ENCODE measurements around the gene HIGD1C.
"Not testable (repeated sequence)": the region's sequence is repeated elsewhere in the genome, so short reads cannot be mapped to it uniquely, and the experiment has no call there.

HIGD1C gene

DNA sequence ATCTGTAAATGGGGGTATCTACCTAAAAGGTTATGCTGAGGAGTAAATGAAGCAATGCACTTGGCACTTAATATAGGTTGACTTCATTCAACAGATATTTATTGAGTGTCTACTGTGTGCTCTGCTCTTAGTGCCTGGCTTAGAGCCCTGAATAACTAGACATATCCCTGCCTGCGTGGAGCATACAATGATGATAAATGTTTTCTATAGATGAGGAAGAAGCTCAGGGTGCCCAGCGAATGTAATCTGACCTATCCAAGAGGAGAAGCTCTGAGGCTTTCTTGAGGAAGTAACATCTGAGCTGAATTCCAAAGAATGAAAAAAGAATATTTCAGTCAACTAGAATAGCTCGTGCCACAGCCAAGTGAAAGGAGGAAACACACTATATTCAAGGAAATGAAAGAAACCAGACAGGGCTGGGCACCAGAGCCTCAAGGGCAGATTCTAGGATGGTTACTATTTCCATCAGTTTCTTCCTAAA, 17.9 kb upstream of the HIGD1C start:
- DNase-seq: no peak

DNA sequence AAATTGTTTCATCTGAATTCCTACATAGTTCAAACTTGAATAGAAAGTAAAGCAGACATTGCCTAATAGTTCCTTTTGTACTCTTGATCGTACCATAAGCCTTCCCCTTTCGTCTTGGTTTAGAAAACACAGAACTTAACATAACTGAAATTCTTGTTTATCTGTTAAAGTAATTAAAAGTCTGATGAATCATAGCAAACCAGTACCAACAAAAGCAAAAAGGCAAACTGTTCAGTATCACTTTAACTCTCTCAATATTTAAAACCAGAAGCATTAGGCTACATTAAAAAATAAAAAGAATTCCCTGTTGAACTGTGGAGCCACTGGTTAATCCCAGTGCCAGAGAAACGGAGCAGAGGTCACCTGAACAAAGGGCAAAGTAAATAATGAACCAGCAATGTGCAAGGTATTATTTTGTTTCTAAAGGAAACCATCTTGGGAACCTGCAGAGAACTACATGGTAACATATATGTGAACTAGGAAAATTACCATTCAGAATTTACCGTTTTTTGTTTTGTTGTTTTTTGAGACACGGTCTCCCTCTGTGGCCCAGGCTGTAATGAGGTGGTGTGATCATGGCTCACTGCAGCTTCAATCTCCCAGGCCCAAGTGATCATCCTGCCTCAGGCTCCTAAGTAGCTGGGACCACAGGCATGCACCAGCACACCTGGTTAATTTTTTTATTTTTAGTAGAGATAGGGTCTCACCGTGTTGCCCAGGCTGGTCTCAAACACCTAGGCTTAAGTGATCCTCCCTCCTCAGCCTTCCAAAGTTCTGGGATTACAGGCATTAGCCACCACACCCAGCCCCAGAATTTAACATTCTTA, 17.1 kb upstream of the HIGD1C start:
- DNase-seq: no peak

DNA sequence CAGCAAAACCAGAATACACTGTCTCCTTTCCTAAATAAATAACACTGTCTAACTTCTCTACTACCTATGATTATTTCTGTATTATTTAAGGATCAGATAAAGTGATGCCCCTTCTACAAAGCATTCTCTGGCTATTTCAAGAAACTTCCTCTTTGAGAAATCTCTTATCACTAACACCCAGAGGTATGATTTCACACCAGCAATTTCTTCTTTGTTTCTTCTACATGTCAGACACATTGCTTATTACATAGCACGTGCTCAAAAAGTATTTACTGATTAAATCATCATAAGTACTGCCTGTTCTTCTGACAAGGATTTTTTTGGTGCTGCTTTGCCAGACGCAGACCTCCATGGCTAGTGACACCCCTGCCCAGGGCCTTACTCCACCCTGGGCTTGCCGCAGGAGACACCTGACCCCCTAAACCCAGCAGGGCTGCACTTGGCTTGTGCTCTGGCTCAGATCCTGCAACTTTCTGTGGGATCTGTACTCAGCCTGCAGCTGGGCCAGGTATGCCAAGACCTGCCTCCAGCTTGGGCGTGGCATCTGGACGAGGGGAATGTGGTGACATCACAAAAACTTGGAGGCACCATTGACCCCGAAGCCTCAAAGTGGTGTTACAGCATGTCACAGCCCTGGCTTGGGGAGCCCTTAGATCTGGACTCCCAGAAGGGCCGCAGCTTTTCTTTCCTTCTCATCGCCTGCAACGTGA, 15.4 kb upstream of the HIGD1C start:
- DNase-seq: no peak

DNA sequence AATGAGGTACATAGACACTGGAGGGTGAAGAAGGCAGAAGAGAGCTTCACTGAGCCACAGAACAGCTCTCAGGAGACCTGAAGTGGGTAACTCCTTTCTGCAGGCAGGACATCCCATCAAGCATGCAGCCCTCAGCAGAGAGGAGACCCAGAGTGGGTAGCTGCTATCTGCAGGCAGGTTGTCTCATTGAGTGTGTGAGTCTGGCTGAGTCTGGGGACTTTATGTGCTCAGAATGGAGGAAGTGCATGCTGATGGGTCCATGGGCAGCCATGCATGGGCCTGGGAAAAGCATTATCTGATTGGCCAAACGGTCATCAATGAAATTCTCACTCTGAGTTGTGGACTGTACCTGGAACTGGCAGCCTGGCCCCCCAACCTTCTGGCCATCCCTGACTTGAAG, 14.7 kb upstream of the HIGD1C start:
- no peak for DNase-seq

DNA sequence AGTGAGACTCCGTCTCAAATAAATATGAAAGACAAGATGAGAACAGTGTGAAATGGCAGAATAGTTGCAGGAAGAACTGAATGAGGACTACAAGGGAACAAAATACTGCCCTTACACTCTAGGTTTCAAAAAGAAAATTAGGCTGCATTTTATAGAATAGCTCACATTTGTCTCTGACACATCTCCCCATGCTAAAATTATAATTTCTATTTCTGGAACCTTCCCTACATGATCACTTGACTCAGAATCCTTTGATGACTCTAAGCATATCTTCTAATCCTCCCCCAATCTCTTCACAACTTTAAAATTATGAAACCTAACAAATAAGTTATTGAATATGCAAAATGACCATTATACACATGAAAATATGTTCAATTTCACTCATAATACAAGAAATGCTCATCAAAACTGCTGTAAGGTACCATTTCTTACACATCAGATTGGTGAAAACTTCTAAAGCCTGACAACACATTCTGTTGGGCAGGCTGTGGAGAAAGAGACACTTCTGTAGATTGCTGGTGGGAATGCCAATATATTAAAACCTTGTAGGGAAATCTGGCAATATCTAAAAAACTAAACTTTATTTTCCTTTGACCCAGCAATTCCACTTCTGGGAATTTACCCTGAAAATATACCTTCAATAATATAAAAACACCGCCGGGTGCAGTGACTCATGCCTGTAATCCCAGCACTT, 4.3 kb upstream of the HIGD1C start:
- no peak for DNase-seq

DNA sequence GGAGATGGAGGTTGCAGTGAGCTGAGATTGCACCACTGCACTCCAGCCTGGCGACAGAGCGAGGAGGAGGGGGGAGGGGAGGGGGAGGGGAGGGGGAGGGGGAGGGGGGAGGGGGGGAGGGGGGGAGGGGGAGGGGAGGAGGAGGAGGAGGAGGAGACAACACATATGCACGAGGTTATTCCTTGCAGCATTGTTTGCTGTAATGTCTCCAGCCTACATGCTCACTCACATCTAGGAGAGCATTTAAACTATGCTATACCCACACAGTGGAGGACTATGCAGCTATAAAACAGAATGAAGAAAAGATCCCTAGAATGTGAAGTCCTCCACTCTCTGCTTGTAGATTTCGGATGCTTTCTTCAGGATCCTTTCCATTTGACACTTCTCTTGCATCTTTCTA, 3.5 kb upstream of the HIGD1C start:
- no peak for DNase-seq

DNA sequence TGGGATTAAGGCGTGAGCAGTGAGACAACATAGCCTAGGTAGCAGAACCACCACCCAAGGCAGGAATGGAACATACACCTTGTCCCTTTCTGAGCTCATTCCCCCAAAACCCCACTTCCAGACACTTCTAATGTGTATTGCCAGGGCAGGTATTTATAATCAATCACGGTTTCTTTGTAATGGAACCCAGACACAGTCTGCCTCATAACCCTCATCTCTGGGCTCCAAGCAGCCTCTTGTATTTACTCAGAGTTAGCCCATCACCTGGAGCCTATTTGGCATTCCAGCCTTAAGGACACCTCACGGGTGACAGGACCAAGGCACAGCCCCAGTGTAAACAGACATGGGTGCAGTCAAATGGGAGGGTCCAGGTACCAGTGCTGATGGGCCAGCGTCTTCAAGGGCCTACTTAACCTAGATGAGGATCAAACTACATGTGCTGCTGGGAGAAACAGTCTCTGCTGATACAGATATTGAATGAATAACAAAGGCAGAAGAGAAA, 2.5 kb upstream of the HIGD1C start:
- DNase-seq: no peak

DNA sequence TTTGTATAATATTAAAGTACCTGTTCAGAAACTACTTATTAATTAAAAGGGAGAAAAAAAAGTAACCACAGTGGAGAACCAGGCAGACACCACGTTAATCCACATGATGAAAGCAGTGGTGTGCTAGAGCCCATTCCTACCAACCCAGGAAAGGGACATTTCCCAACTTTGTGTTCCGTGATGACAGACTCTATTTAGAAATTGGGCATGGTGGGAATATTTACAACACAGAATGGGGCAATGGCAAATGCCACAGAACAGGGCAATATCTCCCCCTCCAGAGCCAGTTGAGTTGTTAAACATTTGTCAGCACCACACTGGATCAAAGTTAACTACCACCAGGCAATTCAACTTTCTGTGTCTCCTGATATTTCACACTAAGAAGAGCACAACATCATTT, 1.2 kb upstream of the HIGD1C start:
- DNase-seq: no peak

DNA sequence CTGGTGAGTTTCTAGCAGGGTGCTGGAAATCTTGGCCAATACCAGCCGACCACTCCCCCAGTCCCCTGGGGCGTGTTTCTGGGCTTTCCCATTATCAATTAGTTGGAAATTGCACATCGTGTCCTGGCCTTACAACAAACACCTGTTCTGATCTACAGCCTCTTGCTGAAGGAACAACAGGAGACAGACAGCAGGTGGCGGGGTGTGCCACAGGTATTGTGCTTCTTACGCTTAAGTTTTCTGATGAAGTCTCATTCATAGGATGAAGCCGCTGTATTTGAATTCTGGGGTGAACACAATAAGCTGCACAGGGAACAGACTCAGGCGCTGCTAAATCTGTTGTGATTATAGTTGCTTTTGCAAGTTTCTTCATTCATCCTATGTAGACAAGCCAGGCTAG, 703 bp downstream of the HIGD1C start:
- DNase-seq: no peak

DNA sequence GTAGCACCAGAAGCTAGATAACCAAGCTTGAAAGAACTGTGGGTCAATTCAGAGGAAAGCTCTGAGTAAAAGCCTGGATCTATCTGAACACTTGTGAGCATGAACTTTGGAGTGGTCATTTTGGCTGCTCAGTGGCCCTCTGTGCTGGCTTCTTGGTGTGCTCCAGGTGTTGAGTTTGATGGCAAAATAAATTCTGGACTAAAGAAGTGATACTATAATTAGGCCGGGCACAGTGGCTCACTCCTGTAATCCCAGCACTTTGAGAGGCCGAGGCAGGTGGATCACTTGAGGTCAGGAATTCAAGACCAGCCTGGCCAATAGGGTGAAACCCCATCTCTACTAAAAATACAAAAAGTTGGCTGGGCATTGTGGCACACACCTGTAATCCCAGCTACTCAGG, 2.4 kb downstream of the HIGD1C start:
- not testable (repeated sequence) for DNase-seq

DNA sequence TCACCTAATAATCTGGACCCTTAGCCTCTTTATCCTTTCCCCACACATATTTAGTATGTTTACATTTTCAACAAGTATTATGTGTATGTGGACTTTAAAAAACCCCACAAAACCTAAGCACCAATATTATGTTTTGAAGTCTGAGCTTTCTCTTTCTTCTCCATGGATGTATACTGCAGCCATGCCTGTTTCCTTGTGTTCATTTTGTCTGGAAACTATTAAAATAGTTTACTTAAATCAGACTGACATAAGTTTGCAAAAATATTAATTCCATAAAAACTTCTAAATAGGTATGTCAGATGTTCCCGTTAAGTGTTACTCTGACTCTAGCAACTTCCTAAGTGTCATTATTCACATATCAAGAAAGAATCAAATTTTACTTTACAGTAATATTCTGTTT, 2.9 kb downstream of the HIGD1C start:
- DNase-seq: no peak

DNA sequence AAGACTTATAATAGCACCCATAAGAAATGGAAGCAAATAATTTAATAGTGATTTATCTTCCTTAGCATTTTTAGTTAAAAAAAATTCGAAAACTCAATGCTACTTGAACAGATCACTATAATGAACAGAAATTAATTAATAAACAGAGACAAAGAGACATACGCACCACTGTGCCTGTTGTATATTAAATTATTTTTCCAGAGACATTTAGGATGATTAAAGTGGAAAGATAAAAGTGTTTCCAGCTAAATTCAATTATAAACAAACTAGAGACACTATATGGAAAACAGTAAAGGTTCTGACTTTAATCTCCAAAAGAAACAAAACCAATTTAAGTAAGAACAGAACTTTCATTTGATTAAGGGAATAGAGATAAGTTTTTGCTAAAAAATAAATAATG, 3.4 kb downstream of the HIGD1C start:
- DNase-seq: no peak

DNA sequence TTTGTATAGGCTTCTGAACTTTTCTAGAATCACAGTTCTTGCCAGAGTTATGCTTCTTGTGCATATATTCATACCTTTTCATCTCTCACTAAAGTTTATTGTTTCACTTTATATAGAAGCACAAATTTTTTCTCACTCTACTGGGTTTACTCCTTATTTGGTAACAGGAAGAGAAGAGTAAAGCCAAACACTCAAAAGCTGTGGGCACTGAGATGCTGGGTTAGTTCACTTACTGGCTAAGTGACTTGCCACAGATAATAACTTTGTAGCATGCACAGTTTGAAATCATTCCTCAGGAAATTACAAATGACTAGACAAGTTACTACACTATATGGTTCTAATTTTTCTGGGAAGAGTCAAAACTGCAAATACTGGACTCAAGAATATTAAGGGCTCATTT, 7.8 kb downstream of the HIGD1C start:
- no peak for DNase-seq

DNA sequence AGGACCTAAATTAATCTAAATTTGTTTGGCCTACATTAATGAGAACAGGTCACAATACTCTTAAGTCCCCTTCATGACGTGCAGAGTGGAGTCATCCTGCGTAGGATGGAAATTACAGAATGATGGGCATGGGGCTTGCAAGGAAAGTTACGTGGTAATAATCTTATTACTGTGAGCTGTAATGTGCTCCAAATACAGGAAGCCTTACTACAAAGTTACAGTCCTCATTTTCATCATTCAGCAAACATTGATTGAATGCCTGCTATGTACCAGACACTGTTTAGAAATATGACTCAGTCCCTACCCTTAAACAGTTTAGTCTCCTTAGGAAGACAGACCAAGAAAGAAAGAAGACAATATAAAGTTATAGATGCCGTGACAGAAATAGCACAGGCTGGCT, 9.4 kb downstream of the HIGD1C start:
- DNase-seq: no peak

DNA sequence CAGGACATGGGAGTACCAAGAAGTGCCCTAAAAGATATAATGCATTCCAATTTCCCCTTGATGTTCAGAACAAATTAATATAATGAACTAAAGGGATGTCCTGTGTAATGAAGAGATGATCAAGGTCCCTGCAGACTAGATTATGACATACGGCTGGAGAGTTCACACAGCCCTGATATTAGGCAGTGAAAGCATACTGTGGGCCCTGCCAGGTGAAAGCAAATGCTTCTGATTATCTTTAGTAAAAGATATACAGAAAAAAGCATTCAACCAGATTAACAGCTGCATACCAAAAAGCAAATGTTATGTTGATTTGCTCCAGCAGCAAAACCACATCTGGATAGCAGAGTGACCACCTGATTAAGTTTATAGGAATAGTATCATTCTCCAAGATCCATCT, 12.1 kb downstream of the HIGD1C start:
- no peak for DNase-seq

DNA sequence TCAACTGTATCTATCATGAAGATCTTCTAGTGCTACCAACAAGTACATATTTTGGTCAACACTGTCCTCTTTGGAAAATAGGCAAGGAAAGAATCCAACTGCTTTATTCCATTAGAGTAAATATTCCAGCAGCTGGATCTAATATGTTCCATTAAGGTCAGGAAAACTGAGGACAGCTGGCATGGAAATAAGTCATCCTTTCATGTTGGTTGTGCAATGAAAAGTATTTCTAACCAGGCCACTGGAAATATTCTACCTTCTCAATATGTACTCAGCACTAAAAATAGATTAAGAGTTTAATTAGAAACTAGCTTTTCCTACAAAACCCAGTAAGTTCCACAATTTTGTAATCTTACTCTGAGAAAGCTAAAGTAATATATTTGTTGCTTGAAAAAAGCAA, 19.6 kb downstream of the HIGD1C start:
- no peak for DNase-seq

DNA sequence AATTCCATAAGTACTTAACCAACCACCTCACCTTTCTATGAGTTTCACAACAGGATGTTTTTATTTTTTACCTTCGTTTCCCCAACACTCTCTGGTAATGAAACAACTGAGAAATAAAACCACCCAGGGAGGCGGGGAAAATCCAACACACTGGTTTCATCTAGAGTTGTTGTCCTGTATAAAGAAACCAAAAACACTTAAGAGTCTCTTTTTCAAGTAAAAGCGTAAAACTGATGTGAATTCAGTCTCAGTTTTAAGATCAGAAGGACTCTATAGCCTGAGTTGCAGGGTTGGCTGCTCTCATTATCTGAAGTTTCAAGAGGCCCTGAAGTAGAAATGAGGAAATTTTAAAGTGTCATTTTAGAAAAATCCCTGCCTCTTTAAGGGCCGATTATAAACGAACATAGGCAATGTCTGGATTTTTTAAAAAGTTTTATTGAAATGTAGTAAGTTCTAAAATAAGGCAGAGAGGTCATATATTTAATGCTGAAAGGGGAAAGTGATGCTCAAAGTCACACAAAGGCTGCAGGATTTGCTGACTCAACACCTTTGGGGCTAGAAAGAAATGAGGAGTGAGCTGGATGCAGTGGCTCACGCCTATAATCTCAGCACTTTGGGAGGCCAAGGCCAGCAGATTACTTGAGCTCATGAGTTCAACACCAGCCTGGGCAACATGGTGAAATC, 27.2 kb downstream of the HIGD1C start:
- DNase-seq: no peak

DNA sequence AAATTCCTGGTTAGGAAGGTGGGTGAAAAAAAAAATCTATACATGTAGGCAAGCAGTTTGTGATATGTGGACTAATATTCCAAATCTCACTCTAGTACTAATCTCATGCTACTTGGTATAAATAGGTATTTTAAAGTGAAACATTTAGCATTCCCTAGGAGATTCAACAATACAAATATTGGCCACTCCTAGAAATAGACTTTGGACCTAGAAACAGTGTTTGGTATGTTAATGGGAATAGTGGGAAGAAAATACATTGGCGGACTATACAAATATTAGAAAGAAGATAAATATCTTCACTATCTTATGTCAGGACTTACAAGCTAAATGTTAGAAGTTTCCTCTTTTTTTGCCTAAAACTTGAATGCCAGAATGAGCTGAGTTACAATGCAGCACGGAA, 28.2 kb downstream of the HIGD1C start:
- DNase-seq: no peak

DNA sequence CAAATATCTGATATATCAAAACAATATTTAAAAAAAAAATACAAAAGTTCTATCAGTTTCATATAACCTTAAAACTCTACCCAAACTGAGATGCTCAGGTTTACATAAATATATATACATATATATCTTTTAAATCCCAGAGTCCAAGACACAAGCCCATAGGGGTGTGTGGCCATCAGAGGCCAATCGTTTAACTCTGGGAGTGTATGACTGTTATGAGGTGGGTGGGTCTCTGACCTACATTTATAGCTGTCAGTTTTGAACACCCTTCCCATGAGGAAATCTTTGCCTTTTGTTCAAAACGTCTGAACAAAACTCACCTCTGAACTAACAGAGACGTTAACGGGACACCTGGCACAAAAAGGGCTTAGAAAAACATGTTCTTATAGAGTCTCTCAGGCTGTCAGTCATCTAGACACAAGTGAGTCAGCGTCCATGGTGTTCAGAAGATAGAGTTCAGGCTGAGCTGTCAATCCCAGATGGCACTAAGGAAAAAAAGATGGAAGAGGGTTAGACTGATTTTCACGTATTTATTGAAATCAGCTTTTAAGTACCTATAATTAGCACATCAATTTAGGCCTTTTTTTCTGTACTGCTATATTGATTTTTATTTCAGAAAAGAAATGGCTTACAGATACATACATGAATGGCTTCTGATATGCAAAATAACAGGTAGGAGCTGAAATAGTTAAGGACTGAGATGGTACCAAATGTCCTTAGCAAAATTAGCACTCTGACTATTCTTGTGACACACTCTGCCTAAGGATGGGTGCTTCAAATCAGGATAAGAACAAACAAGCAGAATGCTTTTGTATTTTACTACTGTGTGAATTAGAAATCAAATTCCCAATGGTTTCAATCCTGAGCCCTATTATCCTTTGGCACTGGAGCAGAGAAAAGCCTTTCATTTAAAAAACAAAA, 29.2 kb downstream of the HIGD1C start:
- DNase-seq: no peak

DNA sequence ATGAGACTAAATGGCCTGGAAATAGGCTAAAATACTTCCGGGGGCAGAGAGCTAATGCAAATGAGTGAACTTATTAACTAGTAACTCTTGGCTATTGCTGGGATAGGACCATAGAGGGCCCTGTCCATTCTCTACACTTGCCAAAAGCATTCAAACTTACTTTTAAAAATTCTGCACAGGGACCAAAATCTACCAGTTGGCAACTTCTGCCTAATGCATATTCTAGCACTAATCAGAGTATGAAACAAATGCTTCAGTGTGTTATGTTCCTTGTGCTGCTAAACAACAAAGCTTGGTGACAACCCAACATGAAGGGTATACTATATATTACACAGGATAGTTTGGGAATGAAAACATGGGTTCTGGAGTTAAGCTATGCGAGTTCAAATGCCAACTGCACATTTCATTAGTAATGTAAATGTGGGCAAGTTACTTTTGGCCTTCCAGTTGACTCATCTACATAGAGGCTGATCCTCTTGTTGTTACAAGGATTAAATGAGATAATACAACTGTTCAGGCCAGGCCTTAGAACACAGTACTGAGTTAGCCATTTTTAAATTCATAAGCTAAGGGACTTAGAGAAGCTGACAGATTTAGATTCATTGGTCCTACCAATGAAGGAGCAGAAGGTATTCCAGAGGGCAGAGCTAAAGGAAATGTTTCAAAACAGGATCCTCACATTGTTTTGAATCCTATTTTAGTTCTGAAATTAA, 32.4 kb downstream of the HIGD1C start:
- no peak for DNase-seq

DNA sequence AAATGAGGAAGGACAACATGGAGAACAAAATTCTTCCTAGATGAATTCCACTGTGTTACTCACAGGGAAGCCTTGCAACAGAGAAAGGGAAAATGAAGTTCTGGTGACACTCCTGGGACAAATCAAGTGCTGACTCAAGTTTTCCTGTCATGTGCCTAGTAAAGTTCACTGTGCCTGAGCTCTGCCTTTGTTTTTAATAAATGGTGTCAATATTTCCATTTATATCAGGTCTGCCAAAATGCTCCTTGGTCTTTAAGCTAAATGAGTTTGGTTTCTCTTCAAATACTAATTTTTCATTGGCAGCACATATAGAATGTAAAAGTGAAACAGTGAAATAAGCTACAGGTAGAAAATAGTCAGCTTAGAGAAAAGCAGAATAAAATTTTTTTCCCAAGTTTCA, 33.0 kb downstream of the HIGD1C start:
- no peak for DNase-seq

Measured in activated CD4-positive, alpha-beta T cell treated with anti-CD3 and anti-CD28 coated beads for 1 hour (primary cell).